Measurements from ENCODE around the gene APLP2.

The APLP2 gene

DNA sequence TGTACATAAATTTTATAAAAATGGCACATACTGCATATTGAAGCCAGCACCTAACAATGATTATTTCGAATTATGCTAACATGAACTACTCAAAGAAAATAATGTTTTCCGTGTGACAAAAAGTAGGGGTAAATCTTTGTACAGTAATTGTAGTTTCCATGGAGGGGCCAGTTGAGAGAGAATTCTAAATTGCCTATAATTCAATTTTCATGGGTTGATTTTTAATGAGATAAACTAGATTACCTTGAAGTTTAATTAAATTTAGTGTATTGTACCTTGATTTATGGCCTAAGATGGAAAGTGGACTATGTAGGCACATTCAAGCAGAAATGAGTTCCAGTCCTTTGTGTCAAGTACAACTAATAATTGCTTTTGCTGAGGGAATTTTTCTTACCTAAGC is 5.0 kb downstream of the APLP2 start:
- no peak for DNase-seq (ENCODE audit: low read depth)
- no peak overlapping the region for H3K4me3 ChIP-seq (ENCODE audit: low read depth, low read length)
- TF ChIP-seq, protein P1, sequence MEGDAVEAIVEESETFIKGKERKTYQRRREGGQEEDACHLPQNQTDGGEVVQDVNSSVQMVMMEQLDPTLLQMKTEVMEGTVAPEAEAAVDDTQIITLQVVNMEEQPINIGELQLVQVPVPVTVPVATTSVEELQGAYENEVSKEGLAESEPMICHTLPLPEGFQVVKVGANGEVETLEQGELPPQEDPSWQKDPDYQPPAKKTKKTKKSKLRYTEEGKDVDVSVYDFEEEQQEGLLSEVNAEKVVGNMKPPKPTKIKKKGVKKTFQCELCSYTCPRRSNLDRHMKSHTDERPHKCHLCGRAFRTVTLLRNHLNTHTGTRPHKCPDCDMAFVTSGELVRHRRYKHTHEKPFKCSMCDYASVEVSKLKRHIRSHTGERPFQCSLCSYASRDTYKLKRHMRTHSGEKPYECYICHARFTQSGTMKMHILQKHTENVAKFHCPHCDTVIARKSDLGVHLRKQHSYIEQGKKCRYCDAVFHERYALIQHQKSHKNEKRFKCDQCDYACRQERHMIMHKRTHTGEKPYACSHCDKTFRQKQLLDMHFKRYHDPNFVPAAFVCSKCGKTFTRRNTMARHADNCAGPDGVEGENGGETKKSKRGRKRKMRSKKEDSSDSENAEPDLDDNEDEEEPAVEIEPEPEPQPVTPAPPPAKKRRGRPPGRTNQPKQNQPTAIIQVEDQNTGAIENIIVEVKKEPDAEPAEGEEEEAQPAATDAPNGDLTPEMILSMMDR (IDR thresholded peaks at IDR 0.05; ENCODE audit: insufficient read depth, low read depth, low read length, missing control alignments) = no peak

DNA sequence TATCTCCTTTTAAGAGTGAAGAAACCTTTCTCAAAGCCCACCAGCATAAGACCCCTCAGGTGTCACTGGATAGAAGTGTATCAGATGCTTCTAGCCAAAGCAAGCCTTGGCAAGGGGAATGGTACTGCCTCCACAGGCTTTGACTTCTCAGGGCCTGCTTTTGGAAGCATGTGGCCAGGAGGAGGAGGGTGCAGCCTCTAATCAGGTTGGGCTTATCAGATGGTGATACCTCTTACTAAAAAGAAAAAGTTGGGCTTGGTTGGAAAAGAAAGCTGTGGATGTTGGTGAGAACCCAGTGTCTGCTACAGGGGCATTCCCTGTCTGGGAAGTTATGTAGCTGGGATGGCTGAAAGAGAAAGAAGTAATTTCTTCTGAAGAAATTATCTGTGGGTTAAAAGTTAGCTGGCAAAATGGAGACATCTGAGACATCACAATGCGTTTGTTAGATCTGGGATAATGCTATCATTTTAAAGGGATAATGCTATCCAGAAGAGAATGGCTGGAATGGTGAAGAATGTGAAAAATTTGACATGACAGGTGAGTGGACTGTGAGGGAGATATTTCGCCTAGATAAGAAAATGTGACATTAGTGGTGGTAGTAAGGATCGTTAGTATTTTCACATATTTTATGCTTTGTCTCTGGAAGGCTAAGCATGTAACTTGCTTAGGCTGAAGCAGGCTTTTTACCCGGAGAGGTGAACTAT is 7.2 kb downstream of the APLP2 start:
- no peak overlapping the region for H3K4me3 ChIP-seq (ENCODE audit: low read depth, low read length)
- TF ChIP-seq, protein P1 (IDR thresholded peaks at IDR 0.05; ENCODE audit: insufficient read depth, low read depth, low read length, missing control alignments) = no peak
- no peak for DNase-seq (ENCODE audit: low read depth)

DNA sequence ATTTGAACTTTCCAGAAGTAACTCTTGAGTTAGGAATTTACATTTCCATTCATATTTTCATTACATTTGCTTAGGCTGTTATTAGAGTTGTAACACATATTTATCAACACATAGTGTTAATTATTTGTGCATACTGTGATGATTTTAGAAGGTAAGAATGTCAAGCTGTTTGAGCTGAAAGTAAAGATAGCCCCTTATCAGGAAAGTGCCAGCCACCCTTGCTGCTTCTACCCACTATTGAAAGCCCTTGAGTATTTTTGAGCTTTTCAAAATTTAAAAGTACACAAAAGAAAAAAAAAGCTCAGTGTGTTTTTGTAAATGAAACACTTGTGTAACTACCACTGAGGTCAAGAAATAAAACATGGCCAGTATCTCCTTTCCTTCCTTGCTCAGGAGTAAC is 8.0 kb downstream of the APLP2 start:
- H3K4me3 ChIP-seq (ENCODE audit: low read depth, low read length) = no peak overlapping the region
- TF ChIP-seq, protein P1 (IDR thresholded peaks at IDR 0.05; ENCODE audit: insufficient read depth, low read depth, low read length, missing control alignments) = no peak
- no peak for DNase-seq (ENCODE audit: low read depth)

DNA sequence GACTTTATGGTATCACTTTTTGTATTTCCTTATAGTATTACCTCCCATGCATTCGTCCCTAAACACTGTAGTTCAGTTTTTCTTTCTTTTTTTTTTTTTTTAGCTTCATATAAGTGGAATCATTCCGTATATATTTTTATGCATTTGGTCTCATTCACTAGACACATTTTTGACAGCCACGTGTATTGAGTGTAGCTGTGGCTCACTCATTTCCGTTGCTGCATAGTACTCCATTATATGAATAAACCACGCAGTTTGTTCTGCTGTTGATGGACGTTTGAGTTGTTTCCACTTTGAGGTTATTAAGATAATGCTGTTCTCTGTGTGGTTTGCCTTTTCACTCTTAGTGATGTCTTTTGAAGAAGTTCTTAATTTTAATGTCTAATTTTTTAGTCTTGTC is 8.4 kb downstream of the APLP2 start:
- no peak for DNase-seq (ENCODE audit: low read depth)
- TF ChIP-seq, protein P1 (IDR thresholded peaks at IDR 0.05; ENCODE audit: insufficient read depth, low read depth, low read length, missing control alignments) = no peak
- no peak overlapping the region for H3K4me3 ChIP-seq (ENCODE audit: low read depth, low read length)

DNA sequence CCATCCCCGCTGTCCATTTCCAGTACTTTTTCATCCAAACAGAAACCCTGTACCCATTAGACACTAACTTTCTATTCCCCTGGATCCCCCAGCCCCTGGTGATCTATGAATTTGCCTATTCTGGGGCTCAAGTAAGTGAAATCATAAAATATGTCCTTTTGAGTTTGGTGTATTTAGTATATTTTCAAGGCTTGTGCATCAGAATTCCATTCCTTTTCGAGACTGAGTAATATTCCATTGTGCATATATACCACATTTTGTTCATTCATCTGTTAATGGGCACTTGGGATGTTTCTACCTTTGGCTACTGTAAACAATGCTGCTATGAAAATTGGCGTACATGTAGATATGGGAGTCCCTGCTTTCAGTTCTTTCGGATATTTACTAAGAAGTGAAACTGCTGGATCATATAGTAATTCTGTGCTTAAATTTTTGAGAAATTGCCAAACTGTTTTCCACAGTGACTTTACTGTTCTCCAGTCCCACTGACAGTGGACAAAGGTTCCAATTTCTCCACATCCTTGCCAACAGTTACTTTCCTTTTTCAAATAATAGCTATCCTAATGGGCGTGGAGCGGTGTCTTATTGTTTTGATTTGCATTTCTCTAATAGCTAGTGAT is 16.1 kb downstream of the APLP2 start:
- TF ChIP-seq, protein P1 (IDR thresholded peaks at IDR 0.05; ENCODE audit: insufficient read depth, low read depth, low read length, missing control alignments) = no peak
- DNase-seq (ENCODE audit: low read depth) = no peak

DNA sequence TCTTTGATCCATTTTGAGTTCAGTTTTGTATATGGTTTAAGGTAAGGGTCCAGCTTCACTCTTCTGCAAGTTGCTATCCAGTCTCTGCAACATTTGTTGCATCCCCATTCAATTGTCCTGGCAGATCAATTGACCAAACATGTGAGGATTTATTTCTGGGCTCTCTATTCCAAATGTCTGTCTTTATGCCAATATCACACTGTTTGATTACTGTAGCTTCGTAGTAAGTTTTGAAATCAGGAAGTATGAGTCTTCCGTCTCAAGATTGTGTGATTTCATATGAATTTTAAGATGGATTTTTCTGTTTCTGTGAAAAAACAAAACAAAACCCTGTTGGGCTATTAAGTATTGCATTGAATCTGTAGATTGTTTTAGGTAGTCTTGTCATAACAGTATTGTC is 17.0 kb downstream of the APLP2 start:
- H3K4me3 ChIP-seq (ENCODE audit: low read depth, low read length) = no peak overlapping the region
- no peak for DNase-seq (ENCODE audit: low read depth)
- TF ChIP-seq, protein P1 (IDR thresholded peaks at IDR 0.05; ENCODE audit: insufficient read depth, low read depth, low read length, missing control alignments) = no peak

More for the DNA sequence above, 16.1 kb downstream of the APLP2 start:
- no peak overlapping the region for H3K4me3 ChIP-seq (ENCODE audit: low read depth, low read length)
